SIG-M5 treated with dmso at 0.1 percent for 504 hours (cell line): ENCODE results near the gene AP1M1.
"Not testable (repeated sequence)": the region's sequence is repeated elsewhere in the genome, so short reads cannot be mapped to it uniquely, and the experiment has no call there.

Source experiments
- DNase-seq: peaks from one replicate; lab custom pipeline; 2025; ENCODE audit not compliant: unreplicated experiment; lab: John Stamatoyannopoulos, UW

Gene AP1M1

GRCh38 chr19:16197622-16198369 is at the start of gene AP1M1:
Gene AP1M1 (plus strand): TSS chr19:16197911. CDS start chr19:16198027, 116 bp downstream.
- DNase-seq: peak; percentile 90

- DNase-seq: peak; percentile 49
Measured at GRCh38 chr19:16148443-16149229, 49.1 kb upstream of the AP1M1 start.

- DNase-seq: peak; percentile 61
Measured at GRCh38 chr19:16153582-16154336, 44.0 kb upstream of the AP1M1 start.

- DNase-seq: no peak
Measured at GRCh38 chr19:16154557-16154956, 43.2 kb upstream of the AP1M1 start.

- DNase-seq: no peak
Measured at GRCh38 chr19:16155128-16155527, 42.6 kb upstream of the AP1M1 start.

- DNase-seq: no peak
Measured at GRCh38 chr19:16156904-16157303, 40.8 kb upstream of the AP1M1 start.

GRCh38 chr19:16157601-16158000 is 40.1 kb upstream of the AP1M1 start:
- DNase-seq: no peak

GRCh38 chr19:16159655-16160054 is 38.1 kb upstream of the AP1M1 start:
- DNase-seq: no peak

GRCh38 chr19:16160445-16160942 is 37.2 kb upstream of the AP1M1 start:
- DNase-seq: no peak

- DNase-seq: peak; percentile 40
Measured at GRCh38 chr19:16160943-16161560, 36.7 kb upstream of the AP1M1 start.

GRCh38 chr19:16161840-16162239 is 35.9 kb upstream of the AP1M1 start:
- no peak for DNase-seq

GRCh38 chr19:16164222-16164890 is 33.4 kb upstream of the AP1M1 start:
- DNase-seq: no peak

- DNase-seq: no peak
Measured at GRCh38 chr19:16166417-16166816, 31.3 kb upstream of the AP1M1 start.

GRCh38 chr19:16167055-16167454 is 30.7 kb upstream of the AP1M1 start:
- DNase-seq: no peak

- DNase-seq: peak; percentile 88
Measured at GRCh38 chr19:16168465-16169081, 29.1 kb upstream of the AP1M1 start.

- DNase-seq: no peak
Measured at GRCh38 chr19:16170134-16170533, 27.6 kb upstream of the AP1M1 start.

GRCh38 chr19:16175954-16176353 is 21.8 kb upstream of the AP1M1 start:
- DNase-seq: no peak

- not testable (repeated sequence) for DNase-seq
Measured at GRCh38 chr19:16178866-16179265, 18.8 kb upstream of the AP1M1 start.

- DNase-seq: no peak
Measured at GRCh38 chr19:16180611-16181010, 17.1 kb upstream of the AP1M1 start.

- DNase-seq: no peak
Measured at GRCh38 chr19:16184665-16185122, 13.0 kb upstream of the AP1M1 start.
